Neural crest cell (in vitro differentiated cells): ENCODE measurements around the gene CEPT1. TPM values are rescaled to one million over a fixed set of nuclear protein-coding genes. Genes with fewer than 3 reads are reported as not detected.
A peak's percentile ranks its signal among the peaks of the same experiment; 100 is the strongest.

ENCODE experiments used
- DNase-seq: peaks from one replicate; pipeline ENCODE4 v3.0.0; 2021; ENCODE audit warnings: low read depth, mixed read lengths, low spot score
- H3K27ac Mint-ChIP-seq: one replicate; pipeline ENCODE4 v1.8.0; 2021; ENCODE audit warnings: mild to moderate bottlenecking, mixed read lengths; ENCODE audit not compliant: unreplicated experiment
- H3K27me3 Mint-ChIP-seq: 2 replicates; pipeline ENCODE4 v1.8.0; 2021; ENCODE audit warnings: low read depth, mild to moderate bottlenecking, mixed read lengths
- H3K36me3 Mint-ChIP-seq: 2 replicates; pipeline ENCODE4 v1.8.0; 2021; ENCODE audit warnings: low read depth, mild to moderate bottlenecking, mixed read lengths
- H3K4me1 Mint-ChIP-seq: 2 replicates; pipeline ENCODE4 v1.8.0; 2021; ENCODE audit warnings: mixed read lengths
- H3K4me3 Mint-ChIP-seq: one replicate; pipeline ENCODE4 v1.8.0; 2021; ENCODE audit warnings: mild to moderate bottlenecking, mixed read lengths
- H3K9me3 Mint-ChIP-seq: 2 replicates; pipeline ENCODE4 v1.8.0; 2021; ENCODE audit warnings: mixed read lengths
- total RNA-seq: library from RNA; stranded (reverse); gene quantifications from 2 replicates; pipeline ENCODE4 v1.2.1, GENCODE V29; 2021
- TF ChIP-seq, protein P1 (sequence below): fragments of 200-600 bp; sonication (generic); conservative IDR thresholded peaks from 2 replicates; pipeline ENCODE4 v1.5.0; 2021; ENCODE audit warnings: antibody characterized with exemption, mild to moderate bottlenecking

The CEPT1 gene
- total RNA-seq, 1 donor from 2014 or later = 27.3 TPM

DNA sequence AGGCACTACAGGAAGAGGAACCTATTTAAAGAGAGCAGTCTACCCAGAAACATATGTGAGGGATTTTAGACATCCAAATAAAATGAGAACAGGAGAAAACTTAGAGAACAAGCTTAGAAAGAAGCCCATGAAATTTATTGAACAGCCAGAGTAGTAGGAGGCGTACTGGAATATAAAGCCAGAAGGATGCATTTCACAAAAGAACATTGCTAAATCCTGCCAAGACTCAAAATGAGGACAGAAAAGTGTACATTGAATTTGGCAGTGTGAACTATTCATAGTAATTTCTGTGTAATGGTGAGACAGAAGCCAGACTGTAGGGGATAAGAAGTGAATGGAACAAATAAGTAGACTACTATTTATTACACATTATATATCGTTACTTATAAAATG is 22.5 kb downstream of the CEPT1 start:
- H3K4me3 Mint-ChIP-seq = no peak overlapping the region
- H3K4me1 Mint-ChIP-seq = peaks cover 7% of the 10 kb centered on the region
- no peak for DNase-seq
- peaks cover 2% of the 10 kb centered on the region for H3K9me3 Mint-ChIP-seq
- peak overlapping the region; percentile 21 for H3K27ac Mint-ChIP-seq
- no peaks in the 10 kb centered on the region for H3K27me3 Mint-ChIP-seq
- peaks cover 3% of the 10 kb centered on the region for H3K36me3 Mint-ChIP-seq
- TF ChIP-seq, protein P1, sequence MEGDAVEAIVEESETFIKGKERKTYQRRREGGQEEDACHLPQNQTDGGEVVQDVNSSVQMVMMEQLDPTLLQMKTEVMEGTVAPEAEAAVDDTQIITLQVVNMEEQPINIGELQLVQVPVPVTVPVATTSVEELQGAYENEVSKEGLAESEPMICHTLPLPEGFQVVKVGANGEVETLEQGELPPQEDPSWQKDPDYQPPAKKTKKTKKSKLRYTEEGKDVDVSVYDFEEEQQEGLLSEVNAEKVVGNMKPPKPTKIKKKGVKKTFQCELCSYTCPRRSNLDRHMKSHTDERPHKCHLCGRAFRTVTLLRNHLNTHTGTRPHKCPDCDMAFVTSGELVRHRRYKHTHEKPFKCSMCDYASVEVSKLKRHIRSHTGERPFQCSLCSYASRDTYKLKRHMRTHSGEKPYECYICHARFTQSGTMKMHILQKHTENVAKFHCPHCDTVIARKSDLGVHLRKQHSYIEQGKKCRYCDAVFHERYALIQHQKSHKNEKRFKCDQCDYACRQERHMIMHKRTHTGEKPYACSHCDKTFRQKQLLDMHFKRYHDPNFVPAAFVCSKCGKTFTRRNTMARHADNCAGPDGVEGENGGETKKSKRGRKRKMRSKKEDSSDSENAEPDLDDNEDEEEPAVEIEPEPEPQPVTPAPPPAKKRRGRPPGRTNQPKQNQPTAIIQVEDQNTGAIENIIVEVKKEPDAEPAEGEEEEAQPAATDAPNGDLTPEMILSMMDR = no peak

DNA sequence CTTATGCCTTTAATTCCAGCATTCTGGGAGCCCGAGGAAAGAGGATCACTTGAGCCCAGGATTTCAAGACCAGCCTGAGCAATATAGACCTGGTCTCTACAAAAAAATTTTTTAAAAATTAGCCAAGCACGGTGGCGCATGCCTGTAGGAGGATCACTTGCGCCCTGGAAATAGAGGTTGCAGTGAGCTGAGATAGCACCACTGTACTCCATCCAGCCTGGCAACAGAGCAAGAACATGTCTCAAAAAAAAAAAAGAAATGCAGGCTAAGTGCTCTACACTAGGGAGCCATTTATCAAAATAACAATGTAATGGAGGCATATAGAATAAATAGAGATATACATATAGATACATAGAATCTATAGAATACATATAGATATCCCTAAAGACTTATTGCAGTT is 23.3 kb downstream of the CEPT1 start:
- Mint-ChIP-seq H3K36me3 (peaks cover 7% of the 10 kb centered on the region), H3K27ac (no peak overlapping the region), H3K4me3 (no peak overlapping the region), H3K9me3 (peaks cover 2% of the 10 kb centered on the region), H3K27me3 (no peaks in the 10 kb centered on the region), H3K4me1 (peaks cover 7% of the 10 kb centered on the region)
- TF ChIP-seq, protein P1 = no peak
- no peak for DNase-seq

GRCh38 chr1:111164151-111164550 is 24.1 kb downstream of the CEPT1 start:
- DNase-seq = no peak
- H3K9me3 Mint-ChIP-seq = peaks cover 1% of the 10 kb centered on the region
- H3K27me3 Mint-ChIP-seq = no peaks in the 10 kb centered on the region
- H3K27ac Mint-ChIP-seq = no peak overlapping the region
- H3K4me1 Mint-ChIP-seq = peaks cover 7% of the 10 kb centered on the region
- H3K4me3 Mint-ChIP-seq = no peak overlapping the region
- TF ChIP-seq, protein P1 = no peak
- peaks cover 5% of the 10 kb centered on the region for H3K36me3 Mint-ChIP-seq

- no peaks in the 10 kb centered on the region for H3K27me3 Mint-ChIP-seq
- DNase-seq = no peak
- H3K27ac Mint-ChIP-seq = no peak overlapping the region
- no peak overlapping the region for H3K4me3 Mint-ChIP-seq
- peaks cover 8% of the 10 kb centered on the region for H3K36me3 Mint-ChIP-seq
- H3K4me1 Mint-ChIP-seq = no peaks in the 10 kb centered on the region
- no peaks in the 10 kb centered on the region for H3K9me3 Mint-ChIP-seq
- TF ChIP-seq, protein P1 = no peak
Measured at GRCh38 chr1:111172463-111172862, 32.4 kb downstream of the CEPT1 start.

GRCh38 chr1:111174070-111174469 is 34.0 kb downstream of the CEPT1 start:
- Mint-ChIP-seq H3K27ac (no peak overlapping the region), H3K9me3 (no peaks in the 10 kb centered on the region), H3K4me1 (no peaks in the 10 kb centered on the region), H3K27me3 (no peaks in the 10 kb centered on the region), H3K4me3 (no peak overlapping the region), H3K36me3 (peaks cover 4% of the 10 kb centered on the region)
- TF ChIP-seq, protein P1 = no peak
- no peak for DNase-seq

- TF ChIP-seq, protein P1 = no peak
- Mint-ChIP-seq H3K4me1 (no peaks in the 10 kb centered on the region), H3K36me3 (peaks cover 2% of the 10 kb centered on the region), H3K4me3 (no peak overlapping the region), H3K9me3 (no peaks in the 10 kb centered on the region), H3K27ac (no peak overlapping the region), H3K27me3 (no peaks in the 10 kb centered on the region)
- DNase-seq = no peak
Measured at GRCh38 chr1:111175349-111175748, 35.3 kb downstream of the CEPT1 start.
